ENCODE measurements around the gene TNFAIP6. TPM values are rescaled to one million over a fixed set of nuclear protein-coding genes. Genes with fewer than 3 reads are reported as not detected.

The TNFAIP6 gene
- total and polyA plus RNA-seq, 2 experiments from 2014 or later = 4.5 to 10.2 TPM

- peaks cover 9% of the 10 kb centered on the region; the same call in 1 of the 2 replicates for H3F3A ChIP-seq (ENCODE audit: insufficient read depth)
- H3K4me2 ChIP-seq (ENCODE audit: unreplicated experiment) = no peak overlapping the region
- no peak overlapping the region for H3K9ac ChIP-seq
- H3K4me3 ChIP-seq = no peak overlapping the region
- in situ Hi-C loops (cut with MboI) = no loop called here
- 68 to 72% methylated on average over 2 of the region's 2 CpGs for WGBS, 2 experiments (ENCODE audit: low coverage in 1 of 2, low lambda C conversion rate in 2 of 2, missing lambda C conversion rate in 2 of 2)
- H3K27ac ChIP-seq = no peak overlapping the region
- no peaks in the 10 kb centered on the region for H3K27me3 ChIP-seq (replicated peaks; ENCODE audit: insufficient read depth)
- H3K36me3 ChIP-seq (ENCODE audit: low read depth) = no peaks in the 10 kb centered on the region
- H3K79me2 ChIP-seq (ENCODE audit: insufficient read depth) = peaks cover 9% of the 10 kb centered on the region
- no peaks in the 10 kb centered on the region for H3K9me2 ChIP-seq (ENCODE audit: insufficient read depth)
- peaks cover 29% of the 10 kb centered on the region for H3K4me1 ChIP-seq (ENCODE audit: insufficient read depth)
- DNase-seq = no peak
- no peak overlapping the region for H2AFZ ChIP-seq
- H4K20me1 ChIP-seq (ENCODE audit: insufficient read depth) = no peaks in the 10 kb centered on the region
- TF ChIP-seq EZH2phosphoT487 (IDR thresholded peaks at IDR 0.05; ENCODE audit: insufficient read depth, low read depth) (no peak), EZH2 (IDR thresholded peaks at IDR 0.05; ENCODE audit: insufficient read depth, poor library complexity, severe bottlenecking) (no peak)
- H3K9me3 ChIP-seq (ENCODE audit: low read depth) = no peaks in the 10 kb centered on the region
Measured at GRCh38 chr2:151353995-151354394, 3.4 kb upstream of the TNFAIP6 start.

- H4K20me1 ChIP-seq (ENCODE audit: insufficient read depth) = no peaks in the 10 kb centered on the region
- H3K4me2 ChIP-seq (ENCODE audit: unreplicated experiment) = no peak overlapping the region
- no peak overlapping the region for H2AFZ ChIP-seq
- H3F3A ChIP-seq (ENCODE audit: insufficient read depth) = peaks cover 9% of the 10 kb centered on the region; the same call in 1 of the 2 replicates
- WGBS, 2 experiments (ENCODE audit: low coverage in 1 of 2, low lambda C conversion rate in 2 of 2, missing lambda C conversion rate in 2 of 2) = 94 to 99% methylated on average over 8 of the region's 8 CpGs
- no peaks in the 10 kb centered on the region for H3K36me3 ChIP-seq (ENCODE audit: low read depth)
- no peaks in the 10 kb centered on the region for H3K27me3 ChIP-seq (replicated peaks; ENCODE audit: insufficient read depth)
- H3K9me3 ChIP-seq (ENCODE audit: low read depth) = no peaks in the 10 kb centered on the region
- peaks cover 30% of the 10 kb centered on the region for H3K4me1 ChIP-seq (ENCODE audit: insufficient read depth)
- in situ Hi-C loops (cut with MboI) = no loop called here
- peaks cover 15% of the 10 kb centered on the region for H3K79me2 ChIP-seq (ENCODE audit: insufficient read depth)
- no peak for TF ChIP-seq EZH2 (IDR thresholded peaks at IDR 0.05; ENCODE audit: insufficient read depth, poor library complexity, severe bottlenecking)
- no peak for TF ChIP-seq EZH2phosphoT487 (IDR thresholded peaks at IDR 0.05; ENCODE audit: insufficient read depth, low read depth)
- no peaks in the 10 kb centered on the region for H3K9me2 ChIP-seq (ENCODE audit: insufficient read depth)
- H3K9ac ChIP-seq = no peak overlapping the region
- no peak for DNase-seq
- H3K4me3 ChIP-seq = no peak overlapping the region
- H3K27ac ChIP-seq = no peak overlapping the region
Measured at GRCh38 chr2:151354807-151355206, 2.6 kb upstream of the TNFAIP6 start.

GRCh38 chr2:151358166-151358970 lies 976 bp downstream of the TNFAIP6 start:
- peak; percentile 36 for DNase-seq
- Histone ChIP-seq H2AFZ (peak overlapping the region; percentile 56), H4K20me1 (ENCODE audit: insufficient read depth) (no peaks in the 10 kb centered on the region), H3K9me2 (ENCODE audit: insufficient read depth) (no peaks in the 10 kb centered on the region), H3K4me1 (ENCODE audit: insufficient read depth) (peaks cover 31% of the 10 kb centered on the region), H3K4me3 (peak overlapping the region; percentile 68), H3K9ac (peak overlapping the region; percentile 77), H3K4me2 (ENCODE audit: unreplicated experiment) (peak overlapping the region; percentile 81), H3F3A (ENCODE audit: insufficient read depth) (peaks cover 9% of the 10 kb centered on the region; the same call in 1 of the 2 replicates), H3K79me2 (ENCODE audit: insufficient read depth) (peaks cover 15% of the 10 kb centered on the region), H3K9me3 (ENCODE audit: low read depth) (no peaks in the 10 kb centered on the region), H3K27ac (peak overlapping the region; percentile 84), H3K27me3 (replicated peaks; ENCODE audit: insufficient read depth) (no peaks in the 10 kb centered on the region), H3K36me3 (ENCODE audit: low read depth) (no peaks in the 10 kb centered on the region)
- TF ChIP-seq EZH2phosphoT487 (IDR thresholded peaks at IDR 0.05; ENCODE audit: insufficient read depth, low read depth) (no peak), EZH2 (IDR thresholded peaks at IDR 0.05; ENCODE audit: insufficient read depth, poor library complexity, severe bottlenecking) (no peak)
- in situ Hi-C loops (cut with MboI) = no loop called here
- 17 to 24% methylated on average over 4 of the region's 4 CpGs for WGBS, 2 experiments (ENCODE audit: low coverage in 1 of 2, low lambda C conversion rate in 2 of 2, missing lambda C conversion rate in 2 of 2)

GRCh38 chr2:151359768-151360461 lies 2.5 kb downstream of the TNFAIP6 start:
- Histone ChIP-seq H3K9ac (no peak overlapping the region), H3F3A (ENCODE audit: insufficient read depth) (peaks cover 9% of the 10 kb centered on the region; the same call in 1 of the 2 replicates), H2AFZ (no peak overlapping the region), H3K36me3 (ENCODE audit: low read depth) (no peaks in the 10 kb centered on the region), H3K9me3 (ENCODE audit: low read depth) (no peaks in the 10 kb centered on the region), H3K79me2 (ENCODE audit: insufficient read depth) (peaks cover 15% of the 10 kb centered on the region), H3K27me3 (replicated peaks; ENCODE audit: insufficient read depth) (no peaks in the 10 kb centered on the region), H4K20me1 (ENCODE audit: insufficient read depth) (no peaks in the 10 kb centered on the region), H3K4me3 (no peak overlapping the region), H3K4me2 (ENCODE audit: unreplicated experiment) (no peak overlapping the region), H3K4me1 (ENCODE audit: insufficient read depth) (peaks cover 31% of the 10 kb centered on the region), H3K9me2 (ENCODE audit: insufficient read depth) (no peaks in the 10 kb centered on the region), H3K27ac (no peak overlapping the region)
- no peak for DNase-seq
- in situ Hi-C loops (cut with MboI) = no loop called here
- WGBS, 2 experiments (ENCODE audit: low coverage in 1 of 2, low lambda C conversion rate in 2 of 2, missing lambda C conversion rate in 2 of 2) = 99 to 100% methylated on average over 4 of the region's 4 CpGs
- TF ChIP-seq EZH2phosphoT487 (IDR thresholded peaks at IDR 0.05; ENCODE audit: insufficient read depth, low read depth) = no peak

All from GM23248 (cell line).